NCI-H1092 treated with DMSO at 0.1 percent for 48 hours (cell line): ENCODE data around the gene KRT16.
A peak's percentile ranks its signal among the peaks of the same experiment; 100 is the strongest.
"Not testable (repeated sequence)": the region's sequence is repeated elsewhere in the genome, so short reads cannot be mapped to it uniquely, and the experiment has no call there.

ENCODE experiments used
- DNase-seq: peaks from one replicate; lab custom pipeline; 2025; lab: John Stamatoyannopoulos, UW

Gene KRT16

GRCh38 chr17:41583137-41584127 lies 29.1 kb downstream of the KRT16 start:
- DNase-seq, result no peak

GRCh38 chr17:41582061-41582968 lies 30.3 kb downstream of the KRT16 start:
- DNase-seq, result not testable (repeated sequence)

GRCh38 chr17:41581366-41582060 lies 31.1 kb downstream of the KRT16 start:
- DNase-seq, result no peak

- DNase-seq, result no peak
These were observed 31.7 kb downstream of the KRT16 start for GRCh38 chr17:41580687-41581365.

- no peak for DNase-seq
These were observed 32.4 kb downstream of the KRT16 start for GRCh38 chr17:41580244-41580575.

- DNase-seq, result peak; percentile 68
These were observed 32.9 kb downstream of the KRT16 start for GRCh38 chr17:41579484-41580243.

GRCh38 chr17:41578971-41579370 lies 33.6 kb downstream of the KRT16 start:
- no peak for DNase-seq

- no peak for DNase-seq
These were observed 34.0 kb downstream of the KRT16 start for GRCh38 chr17:41578538-41578937.

- not testable (repeated sequence) for DNase-seq
These were observed 35.8 kb downstream of the KRT16 start for GRCh38 chr17:41576740-41577139.

- DNase-seq, result no peak
These were observed 37.2 kb downstream of the KRT16 start for GRCh38 chr17:41575336-41575735.

GRCh38 chr17:41571561-41572434 lies 40.8 kb downstream of the KRT16 start, which contains the start of gene KRT9:
Gene KRT9, minus strand, starts transcription at chr17:41572059. Its CDS starts 67 bp downstream, at chr17:41571992.
- no peak for DNase-seq

- DNase-seq, result no peak
These were observed 45.2 kb downstream of the KRT16 start for GRCh38 chr17:41567317-41567716.

- no peak for DNase-seq
These were observed 47.2 kb downstream of the KRT16 start for GRCh38 chr17:41565338-41565737.

- no peak for DNase-seq
These were observed 48.9 kb downstream of the KRT16 start for GRCh38 chr17:41563607-41564170.

GRCh38 chr17:41561554-41561953 lies 51.0 kb downstream of the KRT16 start:
- DNase-seq, result no peak
